GM21619 (cell line): ENCODE data around the gene SNX5.

Experiments
- ATAC-seq: cut with Tn5 transposase; IDR thresholded peaks from one replicate; pipeline ENCODE4 v1.9.1; 2021; ENCODE audit not compliant: unreplicated experiment

SNX5 gene

DNA sequence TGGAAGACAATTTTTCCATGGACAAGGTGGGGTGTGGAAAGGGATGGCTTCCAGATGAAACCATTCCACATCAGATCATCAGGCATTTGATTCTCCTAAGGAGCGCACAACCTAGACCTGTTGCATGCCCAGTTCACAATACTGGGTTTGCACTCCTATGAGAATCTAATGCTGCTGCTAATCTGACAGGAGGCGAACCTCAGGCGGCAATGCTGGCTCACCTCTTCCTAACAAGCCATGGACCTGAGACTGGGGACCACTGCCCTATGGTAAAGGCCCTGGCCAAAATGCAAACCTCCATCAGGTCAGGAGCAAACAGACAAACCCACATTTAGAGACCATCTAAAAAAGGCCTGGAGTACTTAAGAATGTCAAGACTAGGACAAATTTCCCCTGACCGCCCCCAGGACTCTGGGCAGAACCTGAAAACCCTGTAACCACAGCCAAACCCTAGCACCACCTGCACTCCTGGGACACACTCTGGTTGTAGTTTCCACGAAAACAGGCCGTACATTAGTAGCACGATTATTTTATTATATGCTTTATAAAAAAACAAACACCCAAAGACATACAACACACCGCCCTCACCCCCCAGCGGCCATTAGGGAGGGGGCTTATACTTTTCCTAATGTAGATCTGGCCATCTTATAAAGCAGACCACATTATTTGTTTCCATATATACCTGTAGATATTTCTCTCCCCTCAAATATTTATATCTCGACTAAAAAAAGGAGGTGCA is 27.3 kb downstream of the SNX5 start:
- no peak for ATAC-seq

DNA sequence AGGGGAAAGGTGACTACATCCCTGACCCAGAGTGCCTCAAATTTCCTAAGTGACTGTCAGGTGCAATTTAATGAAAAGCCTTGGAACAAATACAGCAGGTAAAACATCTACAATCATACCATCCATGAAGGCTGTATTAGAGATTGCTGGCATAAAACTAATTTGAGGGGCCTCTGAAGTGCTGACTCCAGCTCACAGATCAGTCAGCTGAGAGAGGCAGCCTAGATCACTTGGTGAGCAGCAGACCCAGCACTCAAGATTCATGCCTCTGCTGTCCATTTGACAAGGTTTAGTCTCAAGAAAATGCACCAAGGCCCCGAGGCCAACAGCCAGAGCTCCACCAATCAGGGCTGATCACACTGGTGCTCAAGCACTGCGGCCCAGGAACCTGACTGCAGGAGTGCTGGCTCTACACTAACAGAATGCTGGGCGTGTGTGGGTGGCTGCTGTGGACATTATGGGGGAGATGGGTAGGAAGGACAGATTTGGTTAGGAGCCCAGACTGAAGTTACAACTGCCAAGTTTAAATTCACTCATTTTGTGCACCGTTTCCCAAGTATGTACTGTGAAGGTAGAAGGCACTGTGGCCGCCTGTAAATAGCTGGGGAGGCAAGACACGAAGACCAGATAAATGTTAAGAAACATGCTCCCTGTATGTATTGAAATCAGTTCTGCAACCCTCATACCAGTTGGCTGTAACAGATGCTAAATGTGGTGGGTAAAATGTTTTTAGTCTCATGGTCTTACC is 28.2 kb downstream of the SNX5 start:
- ATAC-seq = no peak

DNA sequence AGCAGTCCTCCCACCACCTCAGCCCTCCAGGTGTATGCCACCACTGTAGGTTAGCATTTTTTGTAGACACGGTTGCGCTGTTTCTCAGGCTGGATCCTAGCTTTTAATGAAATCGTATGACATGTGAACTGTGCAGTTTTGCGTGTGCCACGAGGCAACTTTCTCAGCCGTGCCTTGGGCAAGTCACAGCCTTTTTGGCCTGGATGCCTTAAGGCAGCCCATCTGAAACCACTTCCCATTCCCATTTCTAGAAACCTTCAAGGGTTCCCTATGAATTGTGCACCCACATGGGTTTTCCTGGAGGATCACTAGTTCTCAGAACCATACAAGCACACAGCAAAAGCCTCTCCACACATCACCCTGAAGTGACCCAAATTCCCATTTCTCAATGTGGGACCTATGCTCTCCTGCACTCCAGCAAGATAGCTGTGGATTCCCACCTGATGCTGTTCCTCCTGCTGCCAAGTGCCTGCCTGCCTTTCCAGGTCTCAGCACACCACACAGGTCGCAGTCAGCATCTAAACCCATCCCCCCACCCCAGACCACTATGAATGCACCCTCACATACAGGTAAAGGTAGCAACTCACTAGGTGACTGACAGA is 28.9 kb downstream of the SNX5 start:
- ATAC-seq = no peak

DNA sequence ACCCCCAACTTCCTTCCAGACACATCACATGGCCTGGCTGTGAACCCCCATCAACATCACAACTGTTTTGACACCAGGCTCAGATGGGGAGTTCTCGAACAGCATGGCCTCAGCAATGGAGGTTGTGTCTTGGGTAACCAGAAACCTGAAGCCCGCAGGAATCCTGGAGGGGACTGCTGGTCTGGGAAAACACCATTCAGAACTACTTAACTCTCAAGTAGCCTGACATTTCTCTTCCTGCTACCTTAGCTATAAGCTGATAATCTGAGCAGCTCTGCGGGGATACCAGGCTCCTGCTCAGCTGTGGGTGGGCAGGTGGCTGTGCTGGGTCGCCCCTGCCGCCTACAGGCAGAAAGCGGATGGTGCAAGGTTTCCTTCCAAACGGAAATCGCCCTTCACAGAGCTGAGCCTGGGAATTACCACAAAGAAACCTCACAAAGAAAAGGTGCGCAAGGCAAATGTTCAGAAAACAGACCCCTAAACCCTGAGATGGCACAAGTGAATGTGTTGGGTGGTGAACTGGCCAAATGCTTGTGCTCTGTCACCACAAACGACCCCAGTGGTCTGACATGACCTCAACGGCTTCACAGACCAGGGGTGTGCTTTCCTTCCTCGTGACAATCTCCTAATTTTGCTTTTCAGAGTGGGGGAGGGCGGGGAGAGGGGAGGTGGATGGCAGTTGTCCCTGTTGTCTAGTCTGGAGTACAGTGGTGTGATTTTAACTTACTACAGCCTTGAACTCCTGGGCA is 29.5 kb downstream of the SNX5 start:
- peak; percentile 75 for ATAC-seq

DNA sequence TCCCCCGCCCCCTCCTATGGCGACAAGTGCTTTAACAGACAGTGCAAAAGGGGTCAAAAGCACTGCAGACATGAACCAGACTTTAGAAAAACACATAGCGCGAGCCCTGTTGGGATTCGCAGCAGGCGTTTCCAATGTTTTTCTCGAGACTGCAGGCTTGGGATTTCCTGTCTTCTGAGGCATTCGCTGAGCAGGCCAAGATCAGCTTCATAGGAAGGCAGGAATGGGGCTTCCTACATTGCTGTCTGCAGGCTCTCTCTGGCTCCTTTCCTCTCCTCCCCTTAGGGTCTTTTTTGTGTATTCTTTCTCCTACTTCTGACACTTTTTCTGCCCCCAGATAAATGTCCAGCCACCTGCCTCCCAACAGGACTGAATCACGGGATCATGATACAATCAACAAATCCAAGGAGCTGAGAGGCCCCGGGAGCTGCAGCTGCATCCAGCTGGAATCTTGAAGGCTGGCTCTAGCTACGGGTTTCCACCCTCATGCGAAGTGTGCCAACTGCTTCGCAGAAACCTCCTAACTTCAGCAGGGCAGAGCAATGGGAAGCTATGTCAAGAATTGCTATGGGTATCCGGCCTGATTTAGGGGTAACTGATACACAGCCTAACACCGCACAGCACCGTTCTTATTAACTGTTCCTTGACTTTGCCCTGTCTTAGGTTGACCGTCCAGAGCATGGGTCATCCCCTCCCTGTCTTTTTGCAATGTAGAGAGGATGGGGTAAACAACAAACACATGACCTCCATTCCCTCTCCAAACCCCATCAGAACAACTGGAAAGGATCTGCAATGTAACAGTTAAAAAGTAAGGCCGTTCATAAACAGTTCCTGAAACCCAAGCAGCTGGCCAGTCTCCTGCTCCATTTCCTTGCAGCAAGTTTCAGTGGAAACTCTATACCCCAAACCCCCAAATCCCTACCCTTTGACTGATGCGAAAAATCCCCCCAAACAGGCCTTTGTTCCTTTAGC is 31.5 kb downstream of the SNX5 start:
- no peak for ATAC-seq

DNA sequence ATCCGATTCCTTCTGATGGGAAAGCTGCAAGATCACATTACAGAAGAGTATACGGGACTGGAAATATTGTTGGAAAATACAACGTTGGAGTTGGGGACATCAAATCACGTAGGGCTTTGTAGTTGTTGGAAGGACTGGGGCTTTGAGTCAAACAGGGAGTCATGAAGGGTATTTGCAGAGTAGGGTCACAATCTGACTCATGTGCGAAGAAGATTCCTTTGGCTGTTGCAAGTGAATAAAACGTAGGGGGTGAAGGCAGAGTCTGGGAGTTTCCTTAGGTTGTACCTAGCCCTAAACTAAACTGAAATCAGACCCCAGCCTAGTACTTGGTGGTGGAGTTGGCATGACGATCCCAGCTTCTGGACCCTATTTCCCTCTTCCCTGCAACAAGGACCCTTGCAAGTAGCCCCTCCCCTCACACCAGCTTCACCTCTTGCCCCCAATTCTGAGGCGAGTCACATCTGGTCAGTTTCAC is 32.3 kb downstream of the SNX5 start:
- ATAC-seq = no peak

DNA sequence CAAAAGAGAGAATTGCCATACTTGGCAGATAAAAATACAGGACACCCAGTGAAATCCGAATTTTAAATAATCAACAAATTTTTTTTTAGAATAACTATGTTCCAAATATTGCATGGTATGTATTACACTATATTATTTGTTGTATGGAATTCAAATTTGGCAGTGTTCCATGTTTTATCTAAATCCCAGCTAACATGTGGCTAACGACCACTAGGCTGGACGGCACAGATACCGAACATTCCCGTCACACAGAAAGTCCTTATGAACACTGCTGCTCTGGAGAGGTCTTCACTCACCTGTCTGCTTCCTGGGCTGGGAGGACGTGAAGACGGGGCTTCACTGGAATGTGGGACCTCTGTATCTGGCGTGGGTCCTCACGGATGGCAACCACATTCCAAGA is 32.8 kb downstream of the SNX5 start:
- no peak for ATAC-seq

DNA sequence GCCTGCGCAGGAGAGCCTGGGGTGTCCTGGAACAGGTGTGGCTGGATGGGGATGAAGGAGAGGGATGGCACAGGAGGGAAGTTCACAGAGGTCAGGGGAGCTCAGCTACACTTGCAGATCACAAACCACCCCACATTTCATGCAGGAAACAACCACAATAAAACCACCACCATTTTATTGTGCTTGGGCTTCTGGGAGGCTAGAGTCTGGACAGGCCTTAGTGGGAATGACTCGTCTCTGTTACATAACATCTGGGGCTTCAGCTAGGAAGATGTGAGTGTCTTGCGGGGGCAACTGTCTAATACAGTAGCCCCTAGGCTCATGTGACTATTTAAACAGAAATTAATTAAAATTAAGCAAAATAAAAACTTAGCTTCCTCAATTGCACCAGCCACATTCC is 33.4 kb downstream of the SNX5 start:
- ATAC-seq = no peak

DNA sequence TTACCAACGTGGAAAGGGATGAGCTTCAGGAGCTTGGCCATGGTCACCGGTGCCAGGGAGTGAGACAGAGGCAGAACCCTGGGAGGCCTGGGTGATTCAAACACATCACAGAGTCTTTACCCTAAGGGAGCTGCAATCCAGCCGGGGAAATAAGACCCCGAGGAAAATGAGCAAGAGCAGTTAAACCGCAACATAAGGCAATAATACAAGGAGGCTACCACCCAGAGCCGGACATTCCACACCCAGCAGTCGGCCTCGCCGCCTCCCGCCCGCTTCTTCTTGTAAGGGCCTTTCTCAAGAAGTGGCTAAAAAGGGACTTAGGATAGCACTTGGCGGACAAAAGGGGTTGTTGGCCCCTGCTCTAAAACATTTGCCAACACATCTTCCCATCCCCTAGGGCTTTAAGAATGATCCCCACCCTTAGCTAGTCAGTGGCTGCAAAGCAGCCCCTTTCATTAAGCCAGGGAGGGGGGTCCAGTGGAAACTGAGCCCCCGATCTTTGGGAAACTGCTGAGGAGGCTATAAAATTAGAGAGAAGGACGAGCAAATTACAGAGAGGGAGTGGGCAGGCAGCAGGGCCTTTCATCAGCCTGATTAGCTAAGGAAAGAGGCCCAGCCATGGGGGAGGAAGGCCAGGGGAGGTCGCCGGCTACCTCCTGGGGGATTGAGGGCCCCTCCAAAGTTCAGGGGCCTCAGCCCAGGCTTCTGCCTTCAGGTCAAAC is 34.3 kb downstream of the SNX5 start:
- no peak for ATAC-seq

DNA sequence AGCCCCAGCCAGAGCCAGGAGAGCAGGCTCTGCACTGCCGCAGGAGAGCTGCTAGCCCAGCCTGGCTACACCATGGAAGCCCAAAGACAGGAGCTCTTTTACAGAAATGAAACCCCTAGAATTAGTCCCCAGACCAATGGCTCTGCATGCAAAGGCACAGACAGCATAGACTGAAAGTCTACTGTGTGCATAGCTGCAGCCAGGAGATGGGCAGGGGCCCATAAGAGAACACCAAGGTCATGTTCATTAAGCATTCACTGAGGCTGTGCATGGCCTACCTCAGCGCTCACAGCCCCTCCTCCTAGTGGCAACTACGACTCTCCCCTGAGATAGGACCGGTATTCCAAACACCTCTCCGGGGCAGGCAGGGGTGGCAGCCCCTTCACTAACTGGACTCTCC is 34.9 kb downstream of the SNX5 start:
- no peak for ATAC-seq

DNA sequence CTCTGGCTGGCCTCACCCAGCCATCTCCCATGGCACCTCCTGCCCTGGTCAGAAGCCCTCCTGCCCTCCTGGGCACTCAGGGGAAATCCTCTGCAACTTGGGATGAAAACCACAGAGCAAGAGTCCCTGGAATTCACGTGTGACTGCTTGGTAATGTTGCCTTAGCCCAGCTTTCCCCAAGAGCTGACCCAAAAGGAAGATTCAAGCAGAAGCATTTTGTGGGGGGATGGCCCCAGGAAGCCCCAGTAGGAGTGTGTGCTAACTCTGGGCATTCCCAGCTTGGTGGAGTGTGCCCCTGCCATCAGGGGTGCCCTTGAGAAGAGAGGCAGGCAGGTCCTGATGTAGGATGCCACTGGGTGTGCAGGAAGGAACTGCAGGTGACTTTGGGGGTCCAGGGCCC is 35.5 kb downstream of the SNX5 start:
- no peak for ATAC-seq

DNA sequence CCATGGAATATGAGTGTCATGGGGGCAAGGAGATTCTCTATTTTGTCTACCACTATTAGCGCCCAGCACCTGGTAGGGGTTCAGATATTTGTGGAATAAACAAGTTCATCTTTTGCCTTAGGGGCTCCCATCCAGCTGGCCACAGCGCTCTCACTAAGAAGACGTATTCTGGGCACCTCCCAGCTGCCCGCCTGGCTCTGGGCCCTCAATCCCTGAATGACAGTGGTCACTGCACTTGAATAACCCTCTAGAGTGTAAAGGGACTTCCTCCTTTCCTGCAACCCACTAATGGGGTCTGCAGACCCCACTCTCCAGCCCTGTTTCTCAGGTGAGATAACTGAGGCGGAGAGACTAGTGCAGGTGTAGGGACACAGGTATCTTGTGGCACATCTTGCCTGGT is 36.2 kb downstream of the SNX5 start:
- no peak for ATAC-seq

DNA sequence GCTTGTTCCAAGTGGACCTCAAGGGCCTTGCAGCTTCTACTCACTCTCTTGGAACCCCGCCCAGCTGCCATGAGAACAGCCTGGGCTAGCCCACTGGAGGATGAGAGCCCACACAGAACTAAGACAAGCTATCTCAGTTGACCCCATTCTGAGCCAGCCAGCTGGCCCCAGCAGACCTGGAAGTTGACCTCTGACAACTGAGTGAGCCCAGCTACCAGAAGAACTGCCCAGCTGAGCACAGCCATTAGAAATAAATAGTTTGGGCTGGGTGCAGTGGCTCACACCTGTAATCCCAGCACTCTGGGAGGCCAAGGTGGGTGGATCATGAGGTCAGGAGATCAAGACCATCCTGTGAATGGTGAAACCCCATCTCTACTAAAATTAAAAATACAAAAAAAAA is 37.1 kb downstream of the SNX5 start:
- no peak for ATAC-seq

DNA sequence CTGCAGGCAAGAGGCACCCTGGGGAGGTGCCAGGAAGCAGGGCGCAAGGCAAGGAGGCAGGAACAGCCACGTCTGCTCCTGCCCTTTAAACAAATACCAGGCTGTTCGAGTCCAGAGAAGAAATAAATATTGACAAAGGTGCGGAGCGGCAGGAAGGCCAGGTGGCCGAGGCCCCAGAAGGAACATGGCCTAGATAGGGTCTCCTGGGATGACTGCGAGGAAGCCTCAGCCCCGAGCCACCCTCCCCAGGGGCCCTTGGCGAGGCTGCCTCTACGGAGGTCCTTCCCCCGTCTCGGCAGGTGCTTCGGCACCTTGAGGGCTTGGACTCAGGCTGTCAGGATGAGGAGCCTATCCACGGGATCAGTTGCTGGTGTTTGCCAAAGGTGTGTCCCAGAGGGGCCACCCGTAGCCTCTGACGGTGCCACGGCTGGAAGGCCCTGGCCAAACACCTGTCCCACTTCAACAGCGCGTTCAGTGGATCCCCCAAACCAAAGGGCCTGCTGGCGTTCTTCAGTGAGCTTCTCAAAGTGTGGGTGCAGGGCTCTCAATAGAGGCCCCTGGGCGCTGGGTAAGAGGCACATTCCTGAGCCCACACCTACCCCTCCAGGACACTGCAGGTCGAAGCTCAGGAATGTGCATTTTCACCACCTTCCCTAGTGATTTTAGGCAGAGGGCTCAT is 39.8 kb downstream of the SNX5 start:
- no peak for ATAC-seq

DNA sequence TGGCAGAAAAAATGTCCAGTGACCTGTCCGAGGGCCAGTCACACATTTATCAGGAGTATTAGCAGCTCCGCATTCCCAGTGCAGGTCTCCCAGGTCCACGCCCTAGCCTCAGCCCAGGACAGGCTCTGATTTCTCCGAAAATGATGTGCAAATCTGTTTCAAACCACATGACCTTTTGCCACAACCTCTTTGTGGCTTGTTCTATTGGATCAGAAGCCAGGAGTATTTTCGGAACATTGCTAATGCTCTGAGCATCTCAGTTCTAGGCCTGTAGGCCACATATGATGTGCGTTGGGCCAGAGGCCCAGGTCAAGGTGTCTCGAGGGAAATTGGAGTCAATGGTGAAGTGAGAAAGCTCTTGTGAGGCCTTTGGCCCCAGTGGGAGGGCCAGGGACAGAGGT is 40.4 kb downstream of the SNX5 start:
- no peak for ATAC-seq

DNA sequence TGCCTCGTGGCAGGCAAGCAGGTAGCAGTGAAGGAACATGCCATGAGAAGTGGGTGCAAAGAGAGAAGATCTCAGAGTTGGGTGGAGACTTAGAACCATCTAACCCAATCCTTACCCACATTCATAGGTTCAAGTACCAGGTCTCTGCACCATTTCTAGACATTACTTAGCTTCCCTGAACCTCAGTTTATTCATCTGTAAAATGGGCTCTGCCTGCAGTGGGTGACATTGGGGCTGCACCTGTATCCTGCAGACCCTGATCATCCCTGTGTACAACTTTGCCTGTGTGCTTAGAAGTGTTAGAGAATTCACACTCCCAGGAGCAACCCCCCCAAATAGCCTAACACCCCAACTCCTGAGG is 42.7 kb downstream of the SNX5 start:
- ATAC-seq = no peak

DNA sequence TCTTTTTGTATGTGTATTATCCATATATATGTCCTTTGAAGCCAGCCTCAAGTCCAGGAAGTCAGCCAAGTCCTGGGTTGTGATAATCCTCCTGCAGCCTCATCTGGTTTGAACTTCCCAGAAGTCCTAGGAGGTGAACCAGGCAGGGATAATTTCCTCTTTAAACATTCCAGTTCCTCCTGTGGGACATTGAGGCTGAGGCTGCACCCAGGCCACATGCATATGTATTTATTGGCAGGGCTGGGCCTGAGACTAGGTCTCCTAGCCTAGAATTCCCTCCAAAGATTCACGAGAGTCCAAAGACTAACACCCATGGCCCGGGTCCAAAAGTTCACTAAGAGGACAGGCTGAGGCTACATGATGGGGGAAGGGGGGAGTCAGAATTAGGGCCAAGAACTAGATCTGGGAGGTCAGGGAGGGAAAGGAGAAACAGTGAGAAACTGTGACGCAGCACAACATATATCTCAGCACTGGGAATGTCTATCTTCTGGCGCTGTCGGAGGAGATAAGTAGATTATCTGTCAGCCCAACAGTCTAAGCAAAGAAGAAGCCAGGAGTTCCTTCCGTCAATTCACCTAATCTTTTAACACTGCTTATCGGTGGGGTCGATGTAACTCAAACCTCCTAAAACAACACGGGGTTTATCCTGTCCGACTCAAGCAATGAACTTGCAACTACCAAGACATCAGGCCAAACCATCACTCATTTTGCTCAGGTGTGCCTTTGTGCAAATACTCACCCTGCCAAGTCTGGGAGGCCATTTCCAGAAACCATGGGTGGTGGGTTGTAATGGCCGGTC is 43.3 kb downstream of the SNX5 start:
- no peak for ATAC-seq

DNA sequence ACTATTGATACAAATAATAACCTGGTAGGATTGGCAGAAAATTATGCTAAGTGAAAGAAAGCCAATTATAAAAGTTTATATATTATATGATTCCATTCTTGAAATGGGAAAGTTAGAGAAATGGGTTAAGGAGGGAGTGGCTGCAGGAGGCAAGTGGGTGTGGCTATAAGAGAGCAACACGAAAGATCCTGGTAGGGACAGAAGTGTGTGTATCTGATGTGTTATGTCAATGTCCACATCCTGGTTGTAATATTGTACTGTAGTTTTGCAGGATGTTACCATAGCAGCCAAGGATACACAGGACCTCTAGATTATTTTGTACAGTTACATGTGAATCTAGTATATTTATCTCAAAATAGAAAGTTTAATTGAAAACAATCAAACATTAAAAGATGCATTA is 46.8 kb downstream of the SNX5 start:
- no peak for ATAC-seq
